GM18517 (cell line): ENCODE results near the gene SPPL2A.

Experiments
- ATAC-seq: cut with Tn5 transposase; IDR thresholded peaks from one replicate; pipeline ENCODE4 v1.9.1; 2021; ENCODE audit warnings: mild to moderate bottlenecking, moderate library complexity; ENCODE audit not compliant: unreplicated experiment

The SPPL2A gene

DNA sequence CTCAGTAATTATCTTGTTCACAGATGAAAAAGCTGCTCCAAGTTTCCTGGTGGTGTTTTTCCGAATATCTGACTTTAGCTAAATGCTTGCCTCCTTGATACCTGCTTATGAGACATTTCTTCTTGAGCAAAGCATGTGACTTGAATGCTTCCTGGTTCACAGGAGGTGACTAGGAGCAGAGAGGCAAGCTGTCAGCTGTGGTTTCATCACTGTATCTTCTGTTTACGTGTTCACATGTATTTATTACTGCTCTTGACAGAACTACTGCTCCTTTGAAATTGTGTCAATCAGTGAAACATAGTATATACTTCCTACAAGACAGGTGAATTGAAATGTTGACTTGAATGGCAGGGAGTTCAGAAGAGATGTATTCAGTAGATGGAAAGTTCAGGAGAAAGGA lies 8.9 kb upstream of the SPPL2A start:
- no peak for ATAC-seq

DNA sequence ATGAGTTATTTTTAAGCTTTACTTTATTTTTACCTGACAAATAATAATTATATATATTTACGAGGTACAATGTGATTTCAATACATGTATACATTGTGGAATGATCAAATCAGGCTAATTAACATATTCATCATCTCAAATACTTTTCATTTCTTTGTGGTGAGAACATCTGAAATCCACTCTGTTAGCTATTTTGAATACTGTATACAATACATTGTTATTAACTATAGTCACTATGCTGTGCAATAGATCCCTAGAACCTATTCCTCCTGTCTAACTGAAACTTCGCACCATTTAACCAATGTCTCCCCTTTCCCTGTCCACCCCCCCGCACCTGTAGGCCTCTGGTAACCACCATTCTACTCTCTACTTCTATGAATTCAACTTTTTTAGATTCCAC lies 7.9 kb upstream of the SPPL2A start:
- no peak for ATAC-seq

DNA sequence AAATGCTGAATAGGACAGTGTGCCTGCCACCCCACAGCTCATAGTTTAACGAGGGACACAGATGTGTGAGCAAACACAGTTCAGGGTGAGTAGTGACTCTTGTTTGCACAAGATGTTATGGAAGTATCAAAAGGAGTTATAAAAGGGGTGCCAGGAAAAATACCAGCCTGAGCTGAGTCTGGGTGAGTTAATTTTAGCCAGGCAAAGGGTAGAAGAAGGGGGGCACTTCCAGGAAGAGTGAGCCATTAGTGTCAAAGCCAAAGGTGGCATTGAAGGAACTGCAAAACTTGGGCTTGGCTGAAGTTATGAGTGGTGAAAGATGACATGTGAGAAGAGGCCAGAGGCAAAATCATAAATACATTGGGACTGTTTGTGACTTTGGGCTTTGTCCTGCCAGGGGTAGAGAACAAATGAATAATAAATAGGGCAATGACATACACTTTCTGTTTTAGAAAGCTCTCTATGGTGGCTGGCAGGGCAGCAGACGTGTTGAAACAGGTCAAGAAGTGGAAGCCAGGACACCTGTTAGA lies 1.9 kb upstream of the SPPL2A start:
- ATAC-seq = no peak

DNA sequence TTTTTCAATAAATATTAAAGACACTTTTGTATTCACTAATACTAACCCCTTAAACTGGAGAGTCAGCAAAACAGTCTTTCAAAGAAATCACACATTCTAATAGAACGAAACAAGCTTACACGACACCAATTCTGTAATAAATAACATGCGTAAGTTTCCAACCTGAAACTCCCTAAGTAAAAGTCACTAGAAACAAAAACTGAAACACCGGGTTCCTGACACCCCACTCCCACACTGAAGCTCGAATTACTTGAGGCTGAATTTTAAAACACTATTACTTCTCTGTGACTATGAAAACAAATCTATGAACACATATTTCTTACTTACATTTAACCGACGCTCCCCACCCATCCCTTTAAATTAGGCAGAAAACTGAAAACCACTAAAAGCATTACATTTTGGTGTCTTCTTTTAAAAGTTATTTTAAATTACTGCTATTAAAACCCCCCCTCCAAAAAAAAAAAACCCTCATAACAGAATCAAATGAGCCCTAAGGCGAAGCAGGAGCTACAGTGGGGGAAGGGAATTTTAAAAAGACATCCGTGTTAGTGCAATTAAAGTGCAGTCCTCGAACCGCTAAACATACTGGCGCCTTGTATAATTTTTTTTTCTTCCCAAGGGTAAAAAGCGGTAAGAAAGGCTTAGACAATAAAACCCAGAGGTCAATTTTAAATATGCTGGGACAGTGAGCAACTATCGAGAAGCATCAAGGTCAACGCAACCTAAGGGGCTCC lies 878 bp downstream of the SPPL2A start:
- ATAC-seq = no peak

DNA sequence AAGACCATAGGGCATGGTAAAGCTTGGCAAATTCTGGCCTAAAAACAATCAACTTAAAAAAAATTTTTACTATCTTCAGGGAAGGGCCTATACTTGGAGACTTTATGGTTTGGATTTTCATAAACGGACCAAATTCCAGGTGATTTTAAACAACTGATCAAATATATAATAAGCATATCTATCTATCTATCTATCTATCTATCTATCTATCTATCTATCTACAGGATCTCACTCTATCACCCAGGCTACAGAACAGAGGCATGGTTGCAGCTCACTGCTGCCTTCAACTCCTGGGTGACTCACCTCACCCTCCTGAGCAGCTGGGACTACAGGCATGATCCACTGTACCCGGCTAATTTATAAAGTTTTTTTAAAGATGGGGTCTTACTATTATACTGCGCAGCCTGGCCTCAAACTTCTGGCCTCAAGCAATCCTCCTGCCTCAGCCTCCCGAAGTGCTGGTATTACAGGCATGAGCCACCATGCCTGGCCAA lies 6.7 kb downstream of the SPPL2A start:
- ATAC-seq = no peak

DNA sequence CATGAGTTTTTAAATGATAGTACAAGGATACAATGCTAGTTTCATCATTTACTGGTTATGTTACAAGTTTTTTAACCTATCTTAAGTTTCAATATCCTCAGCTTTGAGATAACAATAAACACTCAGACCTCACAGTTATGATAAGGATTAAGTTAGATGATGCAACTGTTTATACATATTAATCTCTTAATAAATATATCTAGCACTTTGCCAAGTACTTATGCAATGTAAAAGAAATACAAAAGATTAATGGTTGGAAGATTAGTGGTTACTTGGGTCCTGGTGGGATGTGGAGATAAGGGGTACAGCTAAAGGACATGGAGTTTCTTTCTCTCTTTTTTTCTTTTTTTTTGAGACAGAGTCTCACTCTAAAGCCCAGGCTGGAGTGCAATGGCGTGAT lies 12.0 kb downstream of the SPPL2A start:
- ATAC-seq = no peak

DNA sequence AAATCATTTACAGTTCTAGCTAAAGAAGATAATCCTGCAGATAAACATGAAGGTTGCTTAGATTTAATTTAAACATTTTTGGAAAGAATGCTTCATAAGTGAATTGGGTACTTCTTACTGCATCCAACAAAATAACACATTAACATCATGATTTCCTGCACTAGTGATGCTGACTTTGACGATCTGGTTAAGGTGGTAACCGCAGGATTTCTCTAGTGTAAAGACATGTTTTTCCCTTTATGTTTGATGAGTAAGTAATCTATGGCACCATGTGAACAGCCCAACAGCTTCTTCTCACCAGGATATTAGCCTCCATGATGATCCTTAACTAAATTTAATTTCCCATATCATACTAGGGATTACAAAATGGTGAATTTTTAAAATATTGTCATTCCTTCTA lies 14.1 kb downstream of the SPPL2A start:
- ATAC-seq = no peak

DNA sequence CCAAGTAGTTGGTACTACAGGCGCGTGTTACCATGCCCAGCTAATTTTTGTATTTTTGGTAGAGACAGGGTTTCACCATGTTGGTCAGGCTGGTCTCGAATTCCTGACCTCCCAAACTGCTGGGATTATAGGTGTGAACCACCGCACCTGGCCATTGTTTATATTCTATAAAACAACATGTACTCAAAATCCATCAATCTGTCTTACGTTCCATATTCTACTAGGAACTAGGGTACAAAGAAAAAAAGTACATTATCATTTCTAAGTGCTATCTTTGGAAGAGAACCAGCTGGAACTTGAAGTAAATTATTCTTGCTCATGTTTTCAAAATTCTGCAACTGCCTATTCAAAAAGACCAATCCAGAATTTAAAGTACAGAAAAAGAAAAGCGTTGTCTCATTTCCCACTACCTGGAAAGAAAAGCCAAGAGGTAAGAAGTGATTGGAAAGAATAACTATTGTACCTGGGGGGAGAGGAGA lies 15.2 kb downstream of the SPPL2A start:
- ATAC-seq = no peak

DNA sequence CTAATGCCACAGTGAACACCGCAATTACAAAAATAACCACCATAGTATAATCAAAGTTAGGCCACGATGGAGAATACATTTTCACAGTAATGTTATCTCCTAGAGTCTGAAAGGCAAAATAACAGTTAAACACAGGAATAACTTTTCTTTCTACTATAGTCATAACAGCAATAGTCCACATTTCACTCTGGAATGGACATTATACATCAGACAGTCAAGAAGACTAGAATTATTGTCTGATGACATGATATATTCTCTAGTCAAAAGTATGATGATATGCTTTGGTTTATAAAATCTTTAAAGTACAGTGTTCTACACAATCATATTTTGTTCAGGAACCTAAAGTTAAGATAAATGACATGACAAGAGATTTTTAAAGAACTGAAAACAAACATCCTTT lies 18.0 kb downstream of the SPPL2A start:
- ATAC-seq = no peak

DNA sequence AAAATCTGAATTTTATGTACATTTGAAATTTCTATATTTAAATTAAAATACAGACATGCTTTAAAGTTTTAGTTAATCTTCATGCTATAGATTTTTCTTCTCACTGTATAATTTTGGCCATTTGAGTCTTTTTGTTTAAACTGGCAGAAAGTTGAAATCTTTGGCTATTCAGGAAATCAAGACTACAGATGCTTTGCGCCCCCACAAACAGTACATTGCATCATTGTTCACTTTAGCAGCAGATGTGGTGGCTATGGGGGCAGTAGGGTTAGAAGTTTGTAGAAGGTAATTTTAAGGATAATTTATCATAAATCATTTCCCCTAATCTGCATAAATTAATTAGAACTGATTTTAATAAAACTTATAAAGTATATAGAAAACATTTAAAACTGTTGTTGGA lies 20.9 kb downstream of the SPPL2A start:
- no peak for ATAC-seq

DNA sequence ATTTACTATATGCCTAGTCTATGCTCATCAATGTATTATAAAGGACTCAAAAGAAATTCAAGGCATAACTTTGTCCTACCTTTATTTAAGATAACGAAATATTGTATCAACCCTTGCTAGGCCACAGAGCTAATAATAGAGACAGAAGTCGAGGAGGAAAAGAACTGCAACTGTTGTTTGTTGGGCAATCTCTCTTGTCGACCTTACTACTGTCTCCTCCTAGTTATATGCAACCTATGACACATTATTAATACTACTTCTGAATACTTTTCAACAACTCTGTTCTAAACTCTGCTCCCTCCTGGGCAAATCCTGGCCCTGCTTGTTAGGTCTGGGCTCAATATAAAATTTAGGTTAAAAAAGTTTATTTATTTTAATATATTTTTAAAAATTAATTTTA lies 24.6 kb downstream of the SPPL2A start:
- no peak for ATAC-seq

DNA sequence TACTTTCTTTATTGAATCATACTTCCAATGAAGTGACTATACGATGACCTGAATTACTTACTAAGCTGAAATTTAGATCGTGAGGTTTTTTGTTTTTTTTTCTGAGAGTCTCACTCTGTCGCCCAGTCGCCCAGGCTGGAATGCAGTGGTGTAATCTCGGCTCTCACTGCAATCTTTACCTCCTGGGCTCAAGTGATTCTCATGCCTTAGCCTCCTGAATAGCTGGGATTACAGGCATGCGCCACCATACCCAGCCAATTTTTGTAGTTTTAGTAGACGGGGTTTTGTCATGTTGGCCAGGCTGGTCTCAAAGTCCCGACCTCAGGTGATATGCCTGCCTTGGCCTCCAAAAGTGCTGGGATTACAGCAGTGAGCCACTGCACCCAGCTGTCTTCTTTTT lies 28.7 kb downstream of the SPPL2A start:
- no peak for ATAC-seq

DNA sequence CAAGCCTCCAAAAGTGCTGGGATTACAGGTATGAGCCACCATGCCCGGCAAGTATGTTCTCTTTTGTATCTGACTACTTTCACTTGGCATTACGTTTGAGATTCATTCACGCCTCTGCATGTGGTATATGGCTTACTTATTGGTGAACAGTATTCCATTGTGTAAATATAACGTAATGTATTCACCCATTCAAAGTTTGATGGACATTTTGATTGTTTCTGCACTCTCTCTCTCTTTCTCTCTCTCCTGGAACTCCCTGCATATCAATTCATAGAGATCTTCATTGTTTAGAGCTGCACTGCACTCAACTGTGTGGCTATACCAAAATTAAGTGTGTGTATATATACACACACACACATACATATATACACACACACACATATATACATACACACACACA lies 30.4 kb downstream of the SPPL2A start:
- no peak for ATAC-seq

DNA sequence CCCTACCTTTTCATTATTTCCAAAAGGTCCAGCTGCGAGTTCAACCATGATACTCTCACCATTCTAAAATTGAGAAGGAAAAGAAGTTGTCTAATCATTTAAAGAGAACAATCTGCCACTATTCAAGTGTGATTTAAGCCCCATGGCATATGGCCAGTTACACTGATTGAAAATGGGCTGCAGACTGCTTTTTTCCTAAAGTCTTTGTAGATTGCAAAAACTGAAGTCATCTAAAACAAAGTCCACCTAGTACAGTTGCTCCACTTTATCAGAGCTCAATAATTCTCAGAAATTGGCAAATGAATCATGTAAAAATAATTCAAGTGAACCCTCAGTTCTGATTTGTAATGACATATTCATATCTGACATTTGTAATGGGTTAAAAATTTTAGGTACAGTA lies 39.2 kb downstream of the SPPL2A start:
- ATAC-seq = no peak

DNA sequence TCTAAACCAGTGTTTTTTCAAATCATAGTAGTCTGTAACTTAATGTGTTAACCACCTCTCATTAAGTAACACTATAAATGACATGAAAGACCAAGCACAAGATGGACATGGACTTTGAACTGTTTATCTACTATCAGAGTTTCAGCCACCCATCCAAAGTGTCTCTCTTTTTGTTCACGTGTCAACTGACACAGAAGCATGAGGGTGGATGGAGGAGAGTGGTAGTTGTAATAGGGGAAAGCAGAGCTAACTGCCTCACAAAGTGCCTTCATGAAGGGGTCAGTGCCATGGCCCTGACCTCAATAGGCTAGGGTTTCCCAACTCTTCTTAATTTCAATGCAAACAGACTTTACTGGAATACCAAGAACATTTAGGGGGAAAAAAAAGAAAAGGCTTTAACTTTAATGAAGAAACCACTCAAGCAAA lies 46.8 kb downstream of the SPPL2A start:
- no peak for ATAC-seq

DNA sequence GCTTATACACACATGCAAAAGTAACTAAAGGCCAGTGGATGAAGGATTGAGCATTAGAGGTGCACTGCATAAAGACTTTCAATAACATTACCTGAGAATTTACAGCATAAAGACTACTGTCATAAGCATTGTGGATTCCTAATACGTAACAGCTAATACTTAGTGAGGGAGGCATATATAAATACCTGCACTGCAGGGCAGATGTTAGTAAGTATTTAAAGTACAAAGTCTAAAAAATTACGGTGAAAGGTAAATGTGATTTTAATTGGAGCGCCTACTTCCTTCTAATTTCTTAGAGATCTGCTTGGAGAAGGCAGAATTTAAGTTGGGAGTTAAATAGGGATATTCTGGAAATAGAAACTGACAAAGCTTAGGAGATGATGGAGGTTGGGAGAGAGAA lies 53.5 kb downstream of the SPPL2A start:
- no peak for ATAC-seq

DNA sequence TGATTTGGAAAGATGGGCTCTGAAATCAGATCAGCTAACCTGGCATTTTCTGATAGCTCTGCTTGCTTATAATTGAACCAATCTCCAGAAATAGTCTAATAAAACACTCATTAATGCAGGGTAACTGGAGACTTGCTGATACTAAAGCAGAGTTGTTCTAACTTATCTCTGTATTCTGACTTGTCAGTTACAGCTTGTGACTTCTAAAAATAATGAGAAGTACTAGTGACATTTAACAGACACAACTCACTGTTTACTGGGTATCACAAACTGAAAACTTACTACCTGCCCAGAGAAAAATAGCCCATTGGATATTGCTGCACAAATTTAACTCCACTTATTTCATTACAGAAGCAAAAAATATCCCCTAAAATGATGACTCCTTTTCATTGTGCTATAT lies 54.9 kb downstream of the SPPL2A start:
- no peak for ATAC-seq

DNA sequence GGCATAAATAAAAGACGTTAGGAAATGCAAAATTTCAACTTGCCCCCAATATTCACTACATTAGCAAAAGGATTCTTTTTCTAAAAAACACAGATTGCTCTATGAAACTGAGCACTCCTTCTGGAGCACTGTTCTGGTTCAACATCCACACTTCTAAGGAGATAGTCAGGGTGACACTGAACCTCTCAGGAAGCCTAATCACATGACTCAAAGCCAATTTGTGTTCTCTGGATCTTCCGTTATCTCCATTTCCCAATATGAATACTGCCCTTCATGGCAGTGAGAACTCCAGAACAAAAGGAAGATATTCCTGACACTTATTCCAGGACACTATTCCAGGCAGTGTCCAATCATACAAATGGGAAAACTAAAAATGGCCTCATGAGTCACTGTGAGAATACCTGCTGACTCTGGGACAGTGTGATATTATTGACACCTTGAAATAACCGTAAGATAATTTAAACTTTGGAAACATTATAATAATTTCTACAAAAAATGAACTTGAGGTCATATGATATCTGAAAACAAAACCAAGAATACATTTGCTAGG lies 57.6 kb downstream of the SPPL2A start:
- ATAC-seq = no peak

DNA sequence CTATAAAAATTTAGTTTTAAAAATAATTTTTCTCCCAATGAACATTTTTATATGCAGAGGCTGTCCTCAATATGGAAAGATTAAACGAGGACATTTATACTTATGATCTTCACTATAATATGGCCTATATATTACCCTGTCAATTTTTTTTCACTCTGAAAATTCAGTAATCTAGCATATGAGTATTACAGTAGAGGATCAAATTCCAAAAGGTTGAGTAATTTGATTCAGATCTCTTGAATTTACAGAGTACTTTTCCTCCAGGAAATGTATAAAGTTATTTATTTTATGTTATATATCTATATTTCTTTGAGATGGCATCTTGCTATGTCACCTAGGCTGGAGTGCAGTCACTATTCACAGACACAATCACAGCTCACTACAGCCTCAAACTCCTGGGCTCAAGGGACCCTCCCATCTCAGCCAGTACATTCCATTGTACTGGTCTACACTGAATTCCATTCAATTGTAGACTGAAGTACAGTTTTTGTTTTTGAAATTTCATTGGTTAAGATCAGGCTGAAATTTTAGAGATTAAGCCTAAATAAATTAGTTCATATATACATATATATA lies 62.7 kb downstream of the SPPL2A start:
- no peak for ATAC-seq

DNA sequence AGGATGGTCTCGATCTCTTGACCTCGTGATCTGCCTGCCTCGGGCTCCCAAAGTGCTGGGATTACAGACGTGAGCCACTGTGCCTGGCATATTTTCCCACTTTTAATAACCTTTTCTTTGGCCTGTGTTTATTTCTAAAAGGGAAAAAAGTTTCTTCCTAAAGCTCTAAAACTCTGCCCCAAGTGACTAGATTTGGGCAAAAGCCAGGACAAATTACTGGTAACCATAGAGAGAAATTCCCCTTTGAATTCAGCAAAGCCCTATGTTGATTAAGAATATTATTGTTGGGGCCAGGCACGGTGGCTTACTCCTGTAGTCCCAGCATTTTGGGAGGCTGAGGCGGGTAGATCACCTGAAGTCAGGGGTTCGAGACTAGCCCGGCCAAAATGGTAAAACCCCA lies 67.4 kb downstream of the SPPL2A start:
- no peak for ATAC-seq

DNA sequence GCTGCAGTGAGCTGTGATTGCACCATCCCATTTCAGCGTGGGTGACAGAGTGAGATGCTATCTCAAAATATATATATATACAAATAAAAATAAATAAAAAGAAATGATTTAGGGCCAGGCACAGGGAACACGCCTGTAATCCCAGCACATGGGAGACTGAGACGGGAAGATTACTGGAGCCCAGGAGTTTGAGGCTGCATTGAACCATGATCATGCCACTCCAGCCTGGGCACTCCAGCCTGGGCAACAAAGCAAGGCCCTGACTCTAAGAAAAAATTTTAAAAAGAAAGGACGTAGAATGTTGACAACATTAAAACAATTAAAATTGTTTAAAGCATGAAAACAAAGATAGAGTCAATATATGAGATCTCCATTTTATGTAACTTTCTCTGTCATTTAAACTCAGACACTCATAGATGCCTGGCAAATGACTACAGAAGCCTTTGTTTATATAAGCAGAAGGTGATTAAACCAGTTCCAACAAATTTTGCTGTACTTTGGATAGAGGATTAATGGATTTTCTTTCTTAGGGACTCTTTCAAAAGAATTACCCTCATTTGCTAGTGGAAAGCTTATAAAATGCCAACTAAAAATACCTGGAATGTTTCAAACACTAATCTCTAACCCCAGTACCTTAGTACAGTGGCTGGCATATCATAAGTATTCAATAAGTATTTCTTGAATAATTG lies 68.3 kb downstream of the SPPL2A start:
- no peak for ATAC-seq
